HepG2 (cell line): ENCODE data around the gene ABHD17C. TPM values are rescaled to one million over a fixed set of nuclear protein-coding genes. Genes with fewer than 3 reads are reported as not detected.

Experiments
- ATAC-seq: fragments of 200-7000 bp; cut with Tn5 transposase; 3 replicates; pipeline ENCODE4 v1.9.1; 2020; ENCODE audit warnings: mild to moderate bottlenecking, moderate library complexity
- BruUV-seq: library from RNA; stranded (reverse); fragments of 400-500 nt; replicated peaks from 2 replicates; lab custom pipeline; 2021; lab: Mats Ljungman, UMichigan
- CTCF ChIA-PET: fragments of 300-600 bp; formaldehyde crosslinking; extraction: SDS; loops from one replicate; lab custom pipeline; 2021; ENCODE audit warnings: low total read pairs, inconsistent platforms, low intra/inter-chr PET ratio; lab: Yijun Ruan, JAX
- POLR2A ChIA-PET: fragments of 350-600 bp; sonication (Branson Sonifier 250); formaldehyde crosslinking; loops from one replicate; lab custom pipeline; 2020; ENCODE audit warnings: antibody characterized with exemption, inconsistent platforms; lab: Yijun Ruan, JAX
- DNase-seq: peaks from one replicate; pipeline ENCODE4 v3.0.0-alpha.2; 2015; ENCODE audit warnings: low spot score
- FAIRE-seq: peaks from 3 replicates; lab custom pipeline; 2011; peaks lifted over from hg19 to GRCh38; lab: Jason Lieb, UNC
- H2AFZ ChIP-seq: one replicate; pipeline ENCODE4 v1.6.1; 2011; ENCODE audit warnings: low read length, inconsistent platforms
- H3K27ac ChIP-seq: fragments of 300-600 bp; 3 replicates; pipeline ENCODE4 v1.8.0; 2011; ENCODE audit warnings: mixed run types, mild to moderate bottlenecking, mixed read lengths, low read length, inconsistent platforms; ENCODE audit not compliant: insufficient read depth; ENCODE audit errors: extremely low read length
- H3K27me3 ChIP-seq, 2 experiments: fragments of 200-600 bp in 1 of 2; 2 replicates in 1 of 2; 3 replicates in 1 of 2; pipeline versions ENCODE4 v1.6.0 to v1.8.0; 2011; ENCODE audit warnings: low read length in 2 of 2, mild to moderate bottlenecking in 2 of 2, moderate library complexity in 2 of 2, inconsistent platforms in 1 of 2; ENCODE audit not compliant: insufficient read depth in 2 of 2, control insufficient read depth in 1 of 2
- H3K36me3 ChIP-seq, 2 experiments: fragments of 200-600 bp in 1 of 2; replicated peaks in 1 of 2; 2 replicates in 1 of 2; 3 replicates in 1 of 2; pipeline versions ENCODE4 v1.5.1 to v1.8.0; 2011; ENCODE audit warnings: low read length in 2 of 2, inconsistent platforms in 1 of 2; ENCODE audit not compliant: insufficient read depth in 2 of 2, control insufficient read depth in 1 of 2
- H3K4me1 ChIP-seq: 2 replicates; pipeline ENCODE4 v1.5.1; 2012; ENCODE audit warnings: low read length, inconsistent platforms; ENCODE audit not compliant: insufficient read depth
- H3K4me2 ChIP-seq: 2 replicates; pipeline ENCODE4 v1.6.0; 2011; ENCODE audit warnings: low read depth, low read length, inconsistent platforms
- H3K4me3 ChIP-seq, 3 experiments: fragments of 200-600 bp in 1 of 3; sonication (generic), shearing (Covaris generic) in 1 of 3; replicated peaks in 1 of 3; 2 replicates each; pipeline ENCODE4 v1.5.1; 2011 to 2016; ENCODE audit warnings: low read length in 3 of 3, inconsistent platforms in 2 of 3, low read depth in 2 of 3, mild to moderate bottlenecking in 2 of 3, control low read depth in 1 of 3, mixed read lengths in 1 of 3; ENCODE audit not compliant: insufficient read depth in 1 of 3
- H3K79me2 ChIP-seq: one replicate; pipeline ENCODE4 v1.6.1; 2011; ENCODE audit warnings: low read length, inconsistent platforms; ENCODE audit not compliant: insufficient read depth
- H3K9ac ChIP-seq: 2 replicates; pipeline ENCODE4 v1.6.0; 2011; ENCODE audit warnings: mild to moderate bottlenecking, low read depth, low read length, inconsistent platforms; ENCODE audit not compliant: insufficient read depth
- H3K9me3 ChIP-seq: 2 replicates; pipeline ENCODE4 v1.5.1; 2012; ENCODE audit warnings: mild to moderate bottlenecking, low read length
- H4K20me1 ChIP-seq: 2 replicates; pipeline ENCODE4 v1.6.0; 2011; ENCODE audit warnings: inconsistent platforms, mild to moderate bottlenecking, low read length, moderate library complexity; ENCODE audit not compliant: insufficient read depth
- CBX1 ChIP-seq: IDR thresholded peaks from one replicate; pipeline ENCODE4 v1.6.1; 2016; ENCODE audit warnings: antibody characterized with exemption, low read depth
- ELF4 ChIP-seq: sonication (generic); formaldehyde crosslinking; IDR thresholded peaks from 2 replicates; pipeline ENCODE4 v1.5.0; 2020; ENCODE audit warnings: missing genetic modification reagents, mild to moderate bottlenecking, moderate library complexity, borderline replicate concordance
- MED13 ChIP-seq: sonication (generic); formaldehyde crosslinking; IDR thresholded peaks from 2 replicates; pipeline ENCODE4 v1.5.0; 2020; ENCODE audit warnings: missing genetic modification reagents
- MIER2 ChIP-seq: IDR thresholded peaks from 2 replicates; pipeline ENCODE4 v1.6.1; 2016; ENCODE audit warnings: missing biosample characterization, missing genetic modification reagents
- NRL ChIP-seq: sonication (generic); formaldehyde crosslinking; IDR thresholded peaks from 2 replicates; pipeline ENCODE4 v1.5.0; 2020; ENCODE audit warnings: missing genetic modification reagents, mild to moderate bottlenecking, moderate library complexity, borderline replicate concordance
- PCBP2 ChIP-seq: fragments of 200-400 bp; formaldehyde crosslinking; optimal IDR thresholded peaks from 2 replicates; pipeline ENCODE3; 2018; ENCODE audit warnings: low read length, low read depth; ENCODE audit not compliant: poor library complexity, severe bottlenecking
- POLR2A ChIP-seq, 2 experiments: IDR thresholded peaks; 2 replicates each; pipeline ENCODE4 v1.6.1; 2011; ENCODE audit warnings: low read depth in 2 of 2, low read length in 2 of 2, mild to moderate bottlenecking in 1 of 2, moderate library complexity in 1 of 2; ENCODE audit not compliant: insufficient read depth in 1 of 2
- PTBP1 ChIP-seq: fragments of 200-400 bp; formaldehyde crosslinking; IDR thresholded peaks from 2 replicates; pipeline ENCODE4 v1.6.1; 2018; ENCODE audit warnings: low read length, low read depth; ENCODE audit not compliant: poor library complexity, severe bottlenecking
- SNRNP70 ChIP-seq: fragments of 200-400 bp; formaldehyde crosslinking; IDR thresholded peaks from 2 replicates; pipeline ENCODE4 v1.6.1; 2017; ENCODE audit warnings: mild to moderate bottlenecking, low read depth, low read length, moderate library complexity
- ZKSCAN5 ChIP-seq: sonication (generic); formaldehyde crosslinking; IDR thresholded peaks from 2 replicates; pipeline ENCODE4 v1.5.1; 2020; ENCODE audit warnings: mild to moderate bottlenecking, missing genetic modification reagents
- ZNF3 ChIP-seq: IDR thresholded peaks from 2 replicates; pipeline ENCODE4 v1.7.0; 2017; ENCODE audit warnings: inconsistent platforms
- ZNF558 ChIP-seq: sonication (generic); formaldehyde crosslinking; IDR thresholded peaks from 2 replicates; pipeline ENCODE4 v1.9.0; 2022; ENCODE audit warnings: mild to moderate bottlenecking, missing genetic modification reagents, borderline replicate concordance
- ZNF747 ChIP-seq: sonication (generic); formaldehyde crosslinking; IDR thresholded peaks from 2 replicates; pipeline ENCODE4 v1.8.1; 2023; ENCODE audit warnings: missing genetic modification reagents, mild to moderate bottlenecking, borderline replicate concordance
- WGBS: methylation state at CpG from one replicate; pipeline ENCODE4 v1.1.6; 2017; ENCODE audit warnings: low lambda C conversion rate; 5-methylcytosine and 5-hydroxymethylcytosine counted together
- in situ Hi-C: cut with HindIII; loops from 2 replicates; pipeline ENCODE4 v1.10.0; 2017; ENCODE audit warnings: low pct_unique_long_range_greater_than_20kb; ENCODE audit not compliant: extremely low pct_ligation_motif_present
- intact Hi-C: fragments of 100-400 bp; cut with micrococcal nuclease; formaldehyde crosslinking; loops from one replicate; pipeline ENCODE4 v1.10.0; 2022; ENCODE audit not compliant: unreplicated experiment
- polyA plus RNA-seq, 8 experiments: library from polyadenylated mRNA; depleted of rRNA in 3 of 8; stranded (reverse) in 7 of 8; unstranded in 1 of 8; fragments of >200 nt; fragmentation: Illumina TruSeq in 4 of 8; extraction: Trizol in 4 of 8; gene quantifications; 2 replicates each; pipeline versions ENCODE4 v1.2.1 to v1.2.3, GENCODE V29; 2011 to 2016; ENCODE audit warnings: low read depth in 4 of 8, missing spikeins in 1 of 8, mixed read lengths in 1 of 8; ENCODE audit not compliant: insufficient read depth in 1 of 8
- total RNA-seq, 5 experiments: library from RNA; depleted of rRNA; stranded (reverse); fragments of >200 nt; fragmentation: Illumina TruSeq; extraction: Trizol; gene quantifications; 2 replicates each; pipeline ENCODE4 v1.2.3, GENCODE V29; 2016; ENCODE audit warnings: low read depth in 1 of 5
- TF ChIP-seq, protein P1 (sequence below): sonication (generic); formaldehyde crosslinking; conservative IDR thresholded peaks from 2 replicates; pipeline ENCODE4 v1.4.0; 2020; ENCODE audit warnings: missing genetic modification reagents

The ABHD17C gene
- total and polyA plus RNA-seq, 2 of the 13 experiments (the other 11 are each of a cell fraction or from before 2014, with no cell fraction given) = 2.9 to 3.9 TPM

DNA sequence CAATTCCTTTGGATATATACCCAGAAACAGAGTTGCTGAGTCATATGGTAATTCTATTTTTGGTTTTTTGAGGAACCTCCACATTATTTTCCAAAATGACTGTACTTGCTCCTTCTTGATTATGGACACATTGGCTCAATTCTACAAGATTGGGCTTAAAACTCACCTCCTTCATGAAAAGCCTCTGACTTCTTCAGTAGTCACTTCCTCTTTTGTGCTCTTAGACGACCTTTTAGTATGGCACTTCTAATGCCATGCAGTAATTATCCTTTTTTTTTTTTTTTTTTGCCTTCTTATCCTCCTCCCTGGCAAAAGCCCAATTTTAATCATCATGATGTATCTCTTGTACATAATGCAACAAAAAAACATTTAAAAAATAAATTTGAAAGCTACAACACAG, 33.0 kb upstream of the ABHD17C start:
- no peaks in the 10 kb centered on the region for H3K9me3 ChIP-seq
- FAIRE-seq = no peak
- no peaks in the 10 kb centered on the region for H3K36me3 ChIP-seq
- H3K79me2 ChIP-seq = no peaks in the 10 kb centered on the region
- H3K4me2 ChIP-seq = no peak overlapping the region
- POLR2A ChIA-PET = no interaction called here
- no peak overlapping the region for H3K9ac ChIP-seq
- no peaks in the 10 kb centered on the region for H4K20me1 ChIP-seq
- in situ Hi-C loops (loop anchor here (5.0 kb wide), 1 partner anchor 115 kb away; the partner anchor contains the start of gene CEMIP), intact Hi-C loops (no loop called here)
- ATAC-seq = no peak
- CTCF ChIA-PET = no interaction called here
- H3K27ac ChIP-seq = no peak overlapping the region
- TF ChIP-seq MIER2 (CRISPR knock-in tag) = no peak
- TF ChIP-seq NRL (CRISPR knock-in tag) = no peak
- TF ChIP-seq ELF4 (CRISPR knock-in tag) = no peak
- no peak for TF ChIP-seq MED13 (CRISPR knock-in tag)
- TF ChIP-seq CBX1 = no peak
- TF ChIP-seq, protein P1, sequence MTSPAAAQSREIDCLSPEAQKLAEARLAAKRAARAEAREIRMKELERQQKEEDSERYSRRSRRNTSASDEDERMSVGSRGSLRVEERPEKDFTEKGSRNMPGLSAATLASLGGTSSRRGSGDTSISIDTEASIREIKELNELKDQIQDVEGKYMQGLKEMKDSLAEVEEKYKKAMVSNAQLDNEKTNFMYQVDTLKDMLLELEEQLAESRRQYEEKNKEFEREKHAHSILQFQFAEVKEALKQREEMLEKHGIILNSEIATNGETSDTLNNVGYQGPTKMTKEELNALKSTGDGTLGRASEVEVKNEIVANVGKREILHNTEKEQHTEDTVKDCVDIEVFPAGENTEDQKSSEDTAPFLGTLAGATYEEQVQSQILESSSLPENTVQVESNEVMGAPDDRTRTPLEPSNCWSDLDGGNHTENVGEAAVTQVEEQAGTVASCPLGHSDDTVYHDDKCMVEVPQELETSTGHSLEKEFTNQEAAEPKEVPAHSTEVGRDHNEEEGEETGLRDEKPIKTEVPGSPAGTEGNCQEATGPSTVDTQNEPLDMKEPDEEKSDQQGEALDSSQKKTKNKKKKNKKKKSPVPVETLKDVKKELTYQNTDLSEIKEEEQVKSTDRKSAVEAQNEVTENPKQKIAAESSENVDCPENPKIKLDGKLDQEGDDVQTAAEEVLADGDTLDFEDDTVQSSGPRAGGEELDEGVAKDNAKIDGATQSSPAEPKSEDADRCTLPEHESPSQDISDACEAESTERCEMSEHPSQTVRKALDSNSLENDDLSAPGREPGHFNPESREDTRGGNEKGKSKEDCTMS (CRISPR knock-in tag) = no peak
- TF ChIP-seq ZKSCAN5 = no peak
- TF ChIP-seq ZNF3 (CRISPR knock-in tag) = no peak
- no peak for TF ChIP-seq PTBP1
- no peak for TF ChIP-seq SNRNP70
- no peak for TF ChIP-seq POLR2A (IDR thresholded peaks at IDR 0.05; ENCODE audit: insufficient read depth in 1 of 2, low read depth in 2 of 2, low read length in 2 of 2)
- no peak for TF ChIP-seq ZNF558 (CRISPR knock-in tag)
- no peak for TF ChIP-seq PCBP2
- TF ChIP-seq ZNF747 (CRISPR knock-in tag) = no peak
- H3K4me3 ChIP-seq = no peak overlapping the region
- DNase-seq = no peak
- no TSS peak for BruUV-seq
- 0% methylated on average over 1 of the region's 1 CpG for WGBS
- no peaks in the 10 kb centered on the region for H3K27me3 ChIP-seq
- H2AFZ ChIP-seq = no peak overlapping the region
- H3K4me1 ChIP-seq = no peaks in the 10 kb centered on the region
